ENCODE results near the gene CHN2. TPM values are rescaled to one million over a fixed set of nuclear protein-coding genes. Genes with fewer than 3 reads are reported as not detected.

Gene CHN2
- total and polyA plus RNA-seq, 3 experiments from 2014 or later: 4.1 to 30.4 (median 5.3) TPM

- no peak overlapping the region for H3K27ac Mint-ChIP-seq
- no peak overlapping the region for H3K4me3 Mint-ChIP-seq
- ChIA-PET CTCF (interaction anchor here (0.6 kb wide), 1 partner anchor 14 kb away, joined by 3 read pairs; no protein-coding TSS in a partner anchor), POLR2A (no interaction called here)
- H3K27ac ChIP-seq (ENCODE audit: low read depth, low read length): no peak overlapping the region
- H3K4me3 ChIP-seq (ENCODE audit: low read length): no peak overlapping the region
- H3K36me3 Mint-ChIP-seq: peaks cover 0 to 12% (median 4%) of the 10 kb centered on the region in 3 donors
- H3K4me1 Mint-ChIP-seq: no peaks in the 10 kb centered on the region
- no peaks in the 10 kb centered on the region for H3K27me3 ChIP-seq (ENCODE audit: insufficient read depth, low read length, poor library complexity, severe bottlenecking)
- no peaks in the 10 kb centered on the region for H3K36me3 ChIP-seq (ENCODE audit: insufficient read depth, low read length)
- no peaks in the 10 kb centered on the region for H3K4me1 ChIP-seq (ENCODE audit: insufficient read depth, low read length)
- H3K9me3 Mint-ChIP-seq: no peaks in the 10 kb centered on the region
- no peaks in the 10 kb centered on the region for H3K9me3 ChIP-seq (ENCODE audit: low read length)
- no peak for DNase-seq
- H3K27me3 Mint-ChIP-seq: no peaks in the 10 kb centered on the region
Observed at GRCh38 chr7:29453021-29453420, 258.4 kb downstream of the CHN2 start.

- ChIA-PET POLR2A (no interaction called here), CTCF (no interaction called here)
- H3K4me1 ChIP-seq (ENCODE audit: insufficient read depth, low read length): no peaks in the 10 kb centered on the region
- no peak overlapping the region for H3K4me3 Mint-ChIP-seq
- no peaks in the 10 kb centered on the region for H3K36me3 ChIP-seq (ENCODE audit: insufficient read depth, low read length)
- no peak for DNase-seq
- no peaks in the 10 kb centered on the region for H3K27me3 Mint-ChIP-seq
- no peaks in the 10 kb centered on the region for H3K9me3 ChIP-seq (ENCODE audit: low read length)
- no peaks in the 10 kb centered on the region for H3K9me3 Mint-ChIP-seq
- H3K27me3 ChIP-seq (ENCODE audit: insufficient read depth, low read length, poor library complexity, severe bottlenecking): no peaks in the 10 kb centered on the region
- H3K27ac Mint-ChIP-seq: no peak overlapping the region
- H3K4me3 ChIP-seq (ENCODE audit: low read length): no peak overlapping the region
- H3K4me1 Mint-ChIP-seq: no peaks in the 10 kb centered on the region
- no peak overlapping the region for H3K27ac ChIP-seq (ENCODE audit: low read depth, low read length)
- peaks cover 0 to 17% (median 4%) of the 10 kb centered on the region in 3 donors for H3K36me3 Mint-ChIP-seq
Observed at GRCh38 chr7:29454464-29454863, 259.9 kb downstream of the CHN2 start.

GRCh38 chr7:29454899-29455451 is 260.4 kb downstream of the CHN2 start:
- H3K27me3 Mint-ChIP-seq: no peaks in the 10 kb centered on the region
- Histone ChIP-seq H3K9me3 (ENCODE audit: low read length) (no peaks in the 10 kb centered on the region), H3K36me3 (ENCODE audit: insufficient read depth, low read length) (no peaks in the 10 kb centered on the region), H3K4me3 (ENCODE audit: low read length) (no peak overlapping the region), H3K4me1 (ENCODE audit: insufficient read depth, low read length) (no peaks in the 10 kb centered on the region), H3K27ac (ENCODE audit: low read depth, low read length) (no peak overlapping the region), H3K27me3 (ENCODE audit: insufficient read depth, low read length, poor library complexity, severe bottlenecking) (no peaks in the 10 kb centered on the region)
- ChIA-PET POLR2A (no interaction called here), CTCF (no interaction called here)
- no peaks in the 10 kb centered on the region for H3K4me1 Mint-ChIP-seq
- no peak for DNase-seq
- H3K27ac Mint-ChIP-seq: no peak overlapping the region
- peaks cover 0 to 13% (median 2%) of the 10 kb centered on the region in 3 donors for H3K36me3 Mint-ChIP-seq
- no peaks in the 10 kb centered on the region for H3K9me3 Mint-ChIP-seq
- no peak overlapping the region for H3K4me3 Mint-ChIP-seq

- H3K27ac Mint-ChIP-seq: no peak overlapping the region
- Histone ChIP-seq H3K9me3 (ENCODE audit: low read length) (no peaks in the 10 kb centered on the region), H3K36me3 (ENCODE audit: insufficient read depth, low read length) (no peaks in the 10 kb centered on the region), H3K4me3 (ENCODE audit: low read length) (no peak overlapping the region), H3K27ac (ENCODE audit: low read depth, low read length) (no peak overlapping the region), H3K4me1 (ENCODE audit: insufficient read depth, low read length) (no peaks in the 10 kb centered on the region), H3K27me3 (ENCODE audit: insufficient read depth, low read length, poor library complexity, severe bottlenecking) (no peaks in the 10 kb centered on the region)
- no peak for DNase-seq
- no peaks in the 10 kb centered on the region for H3K4me1 Mint-ChIP-seq
- no peak overlapping the region for H3K4me3 Mint-ChIP-seq
- POLR2A ChIA-PET: no interaction called here
- H3K27me3 Mint-ChIP-seq: no peaks in the 10 kb centered on the region
- peaks cover 0 to 7% (median 0%) of the 10 kb centered on the region in 3 donors for H3K36me3 Mint-ChIP-seq
- H3K9me3 Mint-ChIP-seq: no peaks in the 10 kb centered on the region
- CTCF ChIA-PET: no interaction called here
Observed at GRCh38 chr7:29457141-29457561, 262.6 kb downstream of the CHN2 start.

DNA sequence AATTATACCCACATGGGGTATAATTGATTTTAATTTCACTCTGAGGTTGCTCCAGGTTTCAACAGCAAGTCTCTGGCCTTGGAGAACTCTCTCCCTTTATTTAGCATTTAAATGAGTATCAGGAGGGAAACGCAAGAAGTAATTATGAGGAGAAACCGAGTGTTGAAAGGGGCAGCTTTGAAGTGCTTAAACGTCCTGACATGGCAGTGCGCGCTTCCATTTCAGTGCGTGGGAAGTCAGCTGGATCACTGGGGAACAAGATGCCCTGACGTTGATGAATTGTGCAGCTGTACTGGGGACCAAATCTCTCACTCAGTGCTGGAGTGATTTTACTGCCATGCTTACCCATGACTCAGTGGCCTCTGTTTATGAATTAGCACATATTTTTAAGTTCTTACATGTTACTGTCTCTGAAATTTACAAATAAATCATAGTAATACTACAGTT is 263.0 kb downstream of the CHN2 start:
- Histone ChIP-seq H3K9me3 (ENCODE audit: low read length) (no peaks in the 10 kb centered on the region), H3K27ac (ENCODE audit: low read depth, low read length) (no peak overlapping the region), H3K36me3 (ENCODE audit: insufficient read depth, low read length) (no peaks in the 10 kb centered on the region), H3K4me1 (ENCODE audit: insufficient read depth, low read length) (no peaks in the 10 kb centered on the region), H3K27me3 (ENCODE audit: insufficient read depth, low read length, poor library complexity, severe bottlenecking) (no peaks in the 10 kb centered on the region), H3K4me3 (ENCODE audit: low read length) (no peak overlapping the region)
- Mint-ChIP-seq H3K4me1 (no peaks in the 10 kb centered on the region), H3K36me3 (peaks cover 0 to 5% (median 0%) of the 10 kb centered on the region in 3 donors), H3K4me3 (no peak overlapping the region), H3K9me3 (no peaks in the 10 kb centered on the region), H3K27me3 (no peaks in the 10 kb centered on the region), H3K27ac (peak overlapping the region in 1 of 8 donors; percentile 12)
- ChIA-PET CTCF (interaction anchor here (0.6 kb wide), 1 partner anchor 931 kb away, joined by 3 read pairs; no protein-coding TSS in a partner anchor), POLR2A (no interaction called here)
- no peak for DNase-seq

GRCh38 chr7:29458933-29459332 is 264.4 kb downstream of the CHN2 start:
- Histone ChIP-seq H3K27ac (ENCODE audit: low read depth, low read length) (no peak overlapping the region), H3K4me1 (ENCODE audit: insufficient read depth, low read length) (no peaks in the 10 kb centered on the region), H3K27me3 (ENCODE audit: insufficient read depth, low read length, poor library complexity, severe bottlenecking) (no peaks in the 10 kb centered on the region), H3K36me3 (ENCODE audit: insufficient read depth, low read length) (no peaks in the 10 kb centered on the region), H3K9me3 (ENCODE audit: low read length) (no peaks in the 10 kb centered on the region), H3K4me3 (ENCODE audit: low read length) (no peak overlapping the region)
- DNase-seq: no peak
- Mint-ChIP-seq H3K9me3 (no peaks in the 10 kb centered on the region), H3K4me1 (no peaks in the 10 kb centered on the region), H3K27me3 (no peaks in the 10 kb centered on the region), H3K27ac (no peak overlapping the region), H3K36me3 (peaks cover 2 to 5% (median 4%) of the 10 kb centered on the region in 3 donors), H3K4me3 (no peak overlapping the region)
- POLR2A ChIA-PET: no interaction called here
- CTCF ChIA-PET: no interaction called here

- Histone ChIP-seq H3K36me3 (ENCODE audit: insufficient read depth, low read length) (no peaks in the 10 kb centered on the region), H3K4me1 (ENCODE audit: insufficient read depth, low read length) (no peaks in the 10 kb centered on the region), H3K27ac (ENCODE audit: low read depth, low read length) (no peak overlapping the region), H3K9me3 (ENCODE audit: low read length) (no peaks in the 10 kb centered on the region), H3K27me3 (ENCODE audit: insufficient read depth, low read length, poor library complexity, severe bottlenecking) (no peaks in the 10 kb centered on the region), H3K4me3 (ENCODE audit: low read length) (no peak overlapping the region)
- POLR2A ChIA-PET: no interaction called here
- Mint-ChIP-seq H3K4me3 (peak overlapping the region in 1 of 7 donors; percentile 4), H3K36me3 (peaks cover 2 to 5% (median 4%) of the 10 kb centered on the region in 3 donors), H3K27ac (no peak overlapping the region), H3K27me3 (no peaks in the 10 kb centered on the region), H3K4me1 (no peaks in the 10 kb centered on the region), H3K9me3 (no peaks in the 10 kb centered on the region)
- CTCF ChIA-PET: no interaction called here
- DNase-seq: no peak
Observed at GRCh38 chr7:29459589-29459988, 265.0 kb downstream of the CHN2 start.

- Histone ChIP-seq H3K4me1 (ENCODE audit: insufficient read depth, low read length) (no peaks in the 10 kb centered on the region), H3K27me3 (ENCODE audit: insufficient read depth, low read length, poor library complexity, severe bottlenecking) (no peaks in the 10 kb centered on the region), H3K36me3 (ENCODE audit: insufficient read depth, low read length) (no peaks in the 10 kb centered on the region), H3K4me3 (ENCODE audit: low read length) (no peak overlapping the region), H3K27ac (ENCODE audit: low read depth, low read length) (no peak overlapping the region), H3K9me3 (ENCODE audit: low read length) (no peaks in the 10 kb centered on the region)
- no peaks in the 10 kb centered on the region for H3K27me3 Mint-ChIP-seq
- CTCF ChIA-PET: no interaction called here
- H3K27ac Mint-ChIP-seq: no peak overlapping the region
- POLR2A ChIA-PET: no interaction called here
- H3K36me3 Mint-ChIP-seq: peaks cover 4 to 5% (median 4%) of the 10 kb centered on the region in 3 donors
- DNase-seq: no peak
- H3K4me3 Mint-ChIP-seq: no peak overlapping the region
- no peaks in the 10 kb centered on the region for H3K4me1 Mint-ChIP-seq
- no peaks in the 10 kb centered on the region for H3K9me3 Mint-ChIP-seq
Observed at GRCh38 chr7:29461996-29462395, 267.4 kb downstream of the CHN2 start.

All from CD8-positive, alpha-beta memory T cell (primary cell).